Peyer's patch (tissue), 4 donors: ENCODE measurements around the gene STYK1. TPM values are rescaled to one million over a fixed set of nuclear protein-coding genes. Genes with fewer than 3 reads are reported as not detected.

Experiments
- DNase-seq, 3 donors: peaks; one replicate each; pipeline ENCODE4 v3.0.0-alpha.2; 2017 to 2019
- H3K27ac ChIP-seq, 4 donors: fragments of 200-600 bp; sonication (generic); one replicate each; pipeline ENCODE4 v1.5.1; 2016 to 2019
- H3K27me3 ChIP-seq, 2 donors: fragments of 200-600 bp; sonication (generic); one replicate each; pipeline ENCODE4 v1.5.1; 2019
- H3K36me3 ChIP-seq, 3 donors: fragments of 200-600 bp; sonication (generic); one replicate each; pipeline ENCODE4 v1.5.1; 2016 to 2019
- H3K4me1 ChIP-seq, 4 donors: fragments of 200-600 bp; sonication (generic); one replicate each; pipeline ENCODE4 v1.5.1; 2016 to 2019
- H3K4me3 ChIP-seq, 4 donors: fragments of 200-600 bp; sonication (generic); 1 replicate in 3 of 4; 2 replicates in 1 of 4; pipeline ENCODE4 v1.5.1; 2016 to 2019; ENCODE audit warnings: mild to moderate bottlenecking in 1 of 4
- H3K9me3 ChIP-seq, 4 donors: fragments of 200-600 bp; sonication (generic); one replicate each; pipeline ENCODE4 v1.5.1; 2016 to 2019; ENCODE audit warnings: mild to moderate bottlenecking in 1 of 4
- CTCF ChIP-seq, 6 experiments: fragments of 450-650 bp in 4 of 6; fragments of 200-600 bp in 2 of 6; sonication (generic) in 1 of 6; IDR thresholded peaks; one replicate each; pipeline ENCODE4 v1.5.1; 2017 to 2019; ENCODE audit warnings: antibody characterized with exemption in 6 of 6, mild to moderate bottlenecking in 3 of 6, moderate library complexity in 1 of 6
- POLR2A ChIP-seq, 2 donors: fragments of 450-650 bp; IDR thresholded peaks; one replicate each; pipeline ENCODE4 v1.5.1; 2017; ENCODE audit warnings: antibody characterized with exemption in 2 of 2, mild to moderate bottlenecking in 2 of 2, moderate library complexity in 2 of 2
- total RNA-seq, 4 donors: library from RNA; depleted of rRNA; stranded (reverse); fragments of >200 nt; gene quantifications; one replicate each; pipeline ENCODE4 v1.1.0, GENCODE V29; 2016

STYK1 gene, protein sequence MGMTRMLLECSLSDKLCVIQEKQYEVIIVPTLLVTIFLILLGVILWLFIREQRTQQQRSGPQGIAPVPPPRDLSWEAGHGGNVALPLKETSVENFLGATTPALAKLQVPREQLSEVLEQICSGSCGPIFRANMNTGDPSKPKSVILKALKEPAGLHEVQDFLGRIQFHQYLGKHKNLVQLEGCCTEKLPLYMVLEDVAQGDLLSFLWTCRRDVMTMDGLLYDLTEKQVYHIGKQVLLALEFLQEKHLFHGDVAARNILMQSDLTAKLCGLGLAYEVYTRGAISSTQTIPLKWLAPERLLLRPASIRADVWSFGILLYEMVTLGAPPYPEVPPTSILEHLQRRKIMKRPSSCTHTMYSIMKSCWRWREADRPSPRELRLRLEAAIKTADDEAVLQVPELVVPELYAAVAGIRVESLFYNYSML
- 10 to 100 TPM in 3 of 4 donors, 1 to 10 TPM in 1; 5.8 to 43.1 (median 25.4) TPM for total RNA-seq

DNA sequence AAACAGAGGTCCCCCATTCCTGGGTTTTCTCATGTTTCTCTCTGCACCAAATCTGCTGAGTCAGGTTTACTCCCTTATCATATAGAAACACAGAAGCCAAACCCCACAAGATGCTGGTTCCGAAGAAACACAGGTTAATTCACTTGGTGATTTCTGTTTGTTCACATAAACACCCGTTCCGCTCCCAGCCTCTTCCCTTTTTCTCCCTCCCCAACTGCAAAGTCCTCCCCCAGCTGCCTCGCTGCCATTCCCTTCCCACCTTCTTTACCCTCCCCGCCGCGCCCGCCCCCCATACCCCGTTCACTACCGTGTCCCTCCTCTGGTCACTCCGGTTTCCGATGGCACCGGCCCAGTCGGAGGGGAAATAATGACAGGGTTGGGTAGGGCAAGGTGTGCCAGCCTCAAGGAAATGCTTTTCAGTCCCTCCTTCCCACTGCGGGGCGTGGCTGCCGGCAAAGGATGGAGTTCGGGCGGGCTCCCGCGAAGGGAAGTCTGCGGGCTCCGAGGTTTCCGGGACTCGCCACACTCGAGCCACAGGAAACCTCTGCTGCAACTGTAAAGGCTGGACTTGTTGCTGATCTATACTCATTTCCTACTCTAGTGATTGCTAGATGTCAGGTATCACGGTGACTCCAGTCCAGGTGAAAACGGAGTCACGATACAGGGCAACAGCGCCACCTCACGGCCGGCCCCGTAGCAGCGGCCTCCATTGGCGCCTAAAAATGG, at the start of gene STYK1:
TSS of gene STYK1 (minus strand) at position 394 of the 726 bp plus-strand sequence. CDS start 39,434 bp downstream, outside the sequence.
- TF ChIP-seq POLR2A (IDR thresholded peaks at IDR 0.05) = peak; percentile 56 to 61
- TF ChIP-seq CTCF (IDR thresholded peaks at IDR 0.05) = peak; percentile 23 to 97 (median 86)
- peak; percentile 30 to 90 (median 87) for DNase-seq
- H3K4me1 ChIP-seq = peaks cover 0 to 10% (median 6%) of the 10 kb centered on the region in 4 donors
- no peaks in the 10 kb centered on the region for H3K9me3 ChIP-seq
- no peaks in the 10 kb centered on the region for H3K36me3 ChIP-seq
- H3K4me3 ChIP-seq = peak within 1 kb of the TSS; percentile 26 to 62 (median 46)
- H3K27ac ChIP-seq = peak within 1 kb of the TSS; percentile 31 to 89 (median 78)
- no peaks in the 10 kb centered on the region for H3K27me3 ChIP-seq

- no peaks in the 10 kb centered on the region for H3K9me3 ChIP-seq
- H3K27me3 ChIP-seq = no peaks in the 10 kb centered on the region
- H3K27ac ChIP-seq = peak within 1 kb of the TSS; percentile 84 to 98 (median 92)
- H3K4me3 ChIP-seq = peak within 1 kb of the TSS; percentile 55 to 90 (median 64)
- H3K36me3 ChIP-seq = no peaks in the 10 kb centered on the region
- peak in 1 of 2 donors; percentile 53 for TF ChIP-seq POLR2A (IDR thresholded peaks at IDR 0.05)
- TF ChIP-seq CTCF (IDR thresholded peaks at IDR 0.05) = no peak
- peak; percentile 47 to 88 (median 85) for DNase-seq
- H3K4me1 ChIP-seq = peaks cover 0 to 29% (median 0%) of the 10 kb centered on the region in 4 donors
Observed at GRCh38 chr12:10722905-10723746, 49.3 kb upstream of the STYK1 start, which contains the start of gene YBX3. TSS of gene YBX3 (minus strand) at chr12:10723323. CDS start at chr12:10723111, 212 bp downstream.

- Histone ChIP-seq H3K9me3 (no peaks in the 10 kb centered on the region), H3K27ac (peak overlapping the region; percentile 84 to 98 (median 92)), H3K4me1 (peaks cover 0 to 31% (median 0%) of the 10 kb centered on the region in 4 donors), H3K27me3 (no peaks in the 10 kb centered on the region), H3K4me3 (peak overlapping the region; percentile 55 to 90 (median 64)), H3K36me3 (no peaks in the 10 kb centered on the region)
- TF ChIP-seq POLR2A (IDR thresholded peaks at IDR 0.05) (no peak), CTCF (IDR thresholded peaks at IDR 0.05) (peak in 3 of 6 experiments; percentile 25 to 40 (median 34))
- peak; percentile 19 to 70 (median 55) for DNase-seq
Observed at GRCh38 chr12:10722502-10722904, 48.7 kb upstream of the STYK1 start.

GRCh38 chr12:10721651-10722501, 48.0 kb upstream of the STYK1 start:
- Histone ChIP-seq H3K4me1 (peaks cover 0 to 37% (median 0%) of the 10 kb centered on the region in 4 donors), H3K36me3 (no peaks in the 10 kb centered on the region), H3K27me3 (no peaks in the 10 kb centered on the region), H3K27ac (peak overlapping the region; percentile 84 to 98 (median 92)), H3K4me3 (peak overlapping the region; percentile 55 to 90 (median 64)), H3K9me3 (no peaks in the 10 kb centered on the region)
- peak; percentile 65 to 89 (median 82) for DNase-seq
- no peak for TF ChIP-seq CTCF (IDR thresholded peaks at IDR 0.05)
- TF ChIP-seq POLR2A (IDR thresholded peaks at IDR 0.05) = peak in 1 of 2 donors; percentile 20
